Measurements from ENCODE around the gene PCTP.

The PCTP gene

DNA sequence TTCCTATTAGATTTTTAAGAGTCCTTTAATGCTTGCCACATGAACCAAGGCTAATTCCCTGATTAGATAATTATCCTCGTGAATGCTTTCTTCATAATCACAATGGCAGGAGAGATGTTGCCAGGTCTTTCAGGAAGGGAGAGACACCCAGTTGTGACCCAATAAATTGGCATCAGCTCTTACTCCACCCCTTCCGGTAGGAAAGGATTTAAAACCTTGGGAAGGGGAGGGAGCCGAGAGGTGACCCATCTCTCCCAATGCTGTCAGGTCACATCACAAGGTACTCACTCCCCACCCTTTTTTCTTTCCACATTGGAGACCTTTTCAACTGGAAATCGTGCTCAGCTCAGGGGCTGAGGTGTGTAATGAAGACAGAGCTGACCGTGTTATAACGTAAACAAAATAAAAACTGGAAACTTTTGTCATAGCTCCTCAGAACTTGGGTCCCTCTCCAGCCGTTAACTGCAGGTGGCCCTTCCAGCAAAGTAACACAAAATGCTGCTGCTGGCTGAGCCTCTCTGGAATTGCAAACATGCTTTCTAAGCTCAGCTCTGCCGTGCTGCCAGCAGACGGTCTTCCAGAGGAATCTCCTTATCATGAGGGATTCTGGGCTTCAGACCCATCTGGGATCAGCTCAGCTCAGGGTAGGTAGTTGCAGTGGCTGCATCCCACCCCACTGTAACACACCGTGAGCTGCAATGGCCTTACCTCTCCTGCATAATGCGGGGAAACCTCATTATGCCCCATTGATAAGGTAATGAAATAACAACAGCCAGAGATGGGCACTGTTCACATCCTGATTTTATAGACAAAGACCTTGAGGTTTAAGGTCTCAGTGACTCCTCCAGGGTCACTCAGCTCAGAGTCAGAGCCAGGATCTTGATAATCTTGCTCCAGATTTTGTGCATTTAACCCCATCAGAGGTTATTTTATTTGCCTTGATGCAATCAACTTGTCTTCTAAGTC, 43.8 kb upstream of the PCTP start:
- H3K4me3 ChIP-seq (ENCODE audit: low read depth, low read length), result no peak overlapping the region
- WGBS (ENCODE audit: extremely low coverage, insufficient coverage, insufficient read length), result no CpG with 5 or more reads among the region's 11 CpGs

DNA sequence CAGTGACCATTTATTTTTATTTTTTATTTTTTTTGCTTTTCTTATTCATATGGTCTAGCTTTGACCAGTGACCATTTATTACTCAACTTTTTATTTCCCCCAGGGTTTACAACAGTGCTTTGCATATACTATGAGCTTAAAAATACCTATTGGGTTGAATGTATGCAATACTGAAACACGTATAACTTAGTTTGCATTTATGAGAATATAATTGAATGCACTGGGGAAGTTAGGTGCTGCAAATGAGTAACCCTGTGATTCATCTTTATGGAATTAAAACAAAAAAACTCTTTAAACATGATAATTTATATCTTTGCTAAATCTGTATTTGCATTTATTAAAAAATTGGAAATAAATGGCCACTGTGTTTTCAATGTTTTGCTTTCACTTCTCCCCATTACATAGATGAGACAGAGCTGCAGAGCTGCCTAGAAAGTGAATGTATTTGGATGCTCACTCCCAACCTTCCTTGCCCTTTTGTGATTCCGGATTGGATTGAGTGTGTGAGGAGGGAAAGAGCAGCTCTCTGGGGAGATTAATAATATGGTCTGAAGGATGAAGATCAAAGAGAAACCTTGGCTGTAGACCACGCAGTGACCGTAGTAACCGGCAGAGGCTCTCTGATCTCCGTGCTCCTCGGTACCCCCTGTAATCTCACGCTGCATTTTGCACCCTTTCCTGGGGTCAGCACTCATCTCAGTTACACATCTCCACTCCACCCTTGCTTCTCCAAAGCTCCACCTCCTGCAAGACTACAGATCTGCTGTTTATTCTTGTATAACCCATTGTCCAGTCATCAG, 42.5 kb upstream of the PCTP start:
- Histone ChIP-seq H3K9me3 (ENCODE audit: insufficient read depth, low read depth, low read length) (no peaks in the 10 kb centered on the region), H2BK5ac (ENCODE audit: low read depth, low read length, poor library complexity) (no peak overlapping the region), H3K27ac (ENCODE audit: low read depth, low read length) (no peak overlapping the region), H3K4me2 (ENCODE audit: low read length) (no peak overlapping the region), H3K14ac (ENCODE audit: low read length) (no peak overlapping the region), H3K4ac (ENCODE audit: low read depth, low read length) (no peak overlapping the region), H3K9ac (ENCODE audit: low read length) (no peak overlapping the region), H2AK5ac (ENCODE audit: low read length) (no peak overlapping the region), H2BK120ac (ENCODE audit: insufficient read depth, low read length, poor library complexity) (no peak overlapping the region), H4K12ac (ENCODE audit: low read depth, low read length) (no peak overlapping the region), H3K27me3 (ENCODE audit: insufficient read depth, low read length) (no peaks in the 10 kb centered on the region), H3K4me1 (ENCODE audit: control insufficient read depth in 1 of 2, insufficient read depth in 2 of 2, low read length in 2 of 2) (peaks cover 3 to 5% of the 10 kb centered on the region in 2 experiments), H3K36me3 (ENCODE audit: control insufficient read depth in 1 of 2, insufficient read depth in 2 of 2, low read length in 2 of 2) (no peaks in the 10 kb centered on the region), H3K79me2 (ENCODE audit: control insufficient read depth, insufficient read depth, low read length, poor library complexity) (no peaks in the 10 kb centered on the region), H3K23ac (ENCODE audit: low read length) (no peak overlapping the region), H3K4me3 (ENCODE audit: low read depth, low read length) (no peak overlapping the region), H4K8ac (ENCODE audit: low read depth, low read length) (no peak overlapping the region), H3K18ac (ENCODE audit: low read length) (no peak overlapping the region), H3K79me1 (ENCODE audit: low read length) (no peaks in the 10 kb centered on the region), H2AFZ (ENCODE audit: insufficient read depth, low read length, poor library complexity) (no peak overlapping the region), H2BK12ac (ENCODE audit: low read length) (no peak overlapping the region), H4K91ac (ENCODE audit: low read depth, low read length) (no peak overlapping the region)
- DNase-seq, result no peak
- no CpG with 5 or more reads among the region's 8 CpGs for WGBS (ENCODE audit: extremely low coverage, insufficient coverage, insufficient read length)

More for the DNA sequence above, 43.8 kb upstream of the PCTP start:
- Histone ChIP-seq H4K8ac (ENCODE audit: low read depth, low read length) (no peak overlapping the region), H3K4me2 (ENCODE audit: low read length) (no peak overlapping the region), H3K14ac (ENCODE audit: low read length) (no peak overlapping the region), H2BK120ac (ENCODE audit: insufficient read depth, low read length, poor library complexity) (no peak overlapping the region), H3K27ac (ENCODE audit: low read depth, low read length) (no peak overlapping the region), H2AFZ (ENCODE audit: insufficient read depth, low read length, poor library complexity) (no peak overlapping the region), H3K36me3 (ENCODE audit: control insufficient read depth in 1 of 2, insufficient read depth in 2 of 2, low read length in 2 of 2) (no peaks in the 10 kb centered on the region), H3K79me1 (ENCODE audit: low read length) (no peaks in the 10 kb centered on the region), H3K9me3 (ENCODE audit: insufficient read depth, low read depth, low read length) (no peaks in the 10 kb centered on the region), H3K9ac (ENCODE audit: low read length) (no peak overlapping the region), H3K4ac (ENCODE audit: low read depth, low read length) (no peak overlapping the region), H2BK5ac (ENCODE audit: low read depth, low read length, poor library complexity) (no peak overlapping the region), H3K27me3 (ENCODE audit: insufficient read depth, low read length) (no peaks in the 10 kb centered on the region), H3K18ac (ENCODE audit: low read length) (no peak overlapping the region), H3K23ac (ENCODE audit: low read length) (no peak overlapping the region), H4K12ac (ENCODE audit: low read depth, low read length) (no peak overlapping the region), H2AK5ac (ENCODE audit: low read length) (no peak overlapping the region), H3K4me1 (ENCODE audit: control insufficient read depth in 1 of 2, insufficient read depth in 2 of 2, low read length in 2 of 2) (peaks cover 3 to 5% of the 10 kb centered on the region in 2 experiments), H2BK12ac (ENCODE audit: low read length) (no peak overlapping the region), H3K79me2 (ENCODE audit: control insufficient read depth, insufficient read depth, low read length, poor library complexity) (no peaks in the 10 kb centered on the region), H4K91ac (ENCODE audit: low read depth, low read length) (no peak overlapping the region)
- DNase-seq, result peak; percentile 35 to 64

DNA sequence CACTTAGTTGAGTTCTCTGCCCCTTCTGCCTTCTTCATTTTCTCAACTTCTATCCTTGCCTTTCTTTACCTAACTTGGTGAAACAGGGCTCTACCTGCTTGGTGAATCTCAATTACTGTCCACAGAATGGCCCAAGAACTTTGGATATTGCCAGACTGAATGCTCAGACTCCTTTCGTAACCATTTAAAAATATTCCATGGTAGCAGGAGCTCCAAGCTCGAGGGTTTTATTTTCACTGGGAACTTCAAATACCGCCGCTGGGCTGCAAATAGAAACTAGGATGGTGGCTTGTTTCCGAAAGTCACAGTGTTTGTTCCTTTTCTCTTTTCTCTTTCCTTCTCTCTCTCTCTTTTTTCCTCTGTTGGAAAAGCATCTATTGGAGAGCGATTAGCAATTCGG, 41.4 kb upstream of the PCTP start:
- Histone ChIP-seq H3K79me1 (ENCODE audit: low read length) (no peaks in the 10 kb centered on the region), H3K4me3 (ENCODE audit: low read depth, low read length) (no peak overlapping the region), H3K23ac (ENCODE audit: low read length) (no peak overlapping the region), H3K9me3 (ENCODE audit: insufficient read depth, low read depth, low read length) (no peaks in the 10 kb centered on the region), H2BK5ac (ENCODE audit: low read depth, low read length, poor library complexity) (no peak overlapping the region), H3K27ac (ENCODE audit: low read depth, low read length) (no peak overlapping the region), H3K27me3 (ENCODE audit: insufficient read depth, low read length) (no peaks in the 10 kb centered on the region), H4K91ac (ENCODE audit: low read depth, low read length) (no peak overlapping the region), H3K9ac (ENCODE audit: low read length) (no peak overlapping the region), H2AFZ (ENCODE audit: insufficient read depth, low read length, poor library complexity) (no peak overlapping the region), H3K36me3 (ENCODE audit: control insufficient read depth in 1 of 2, insufficient read depth in 2 of 2, low read length in 2 of 2) (no peaks in the 10 kb centered on the region), H2AK5ac (ENCODE audit: low read length) (no peak overlapping the region), H2BK120ac (ENCODE audit: insufficient read depth, low read length, poor library complexity) (no peak overlapping the region), H4K12ac (ENCODE audit: low read depth, low read length) (no peak overlapping the region), H3K18ac (ENCODE audit: low read length) (no peak overlapping the region), H3K4me1 (ENCODE audit: control insufficient read depth in 1 of 2, insufficient read depth in 2 of 2, low read length in 2 of 2) (peaks cover 3 to 5% of the 10 kb centered on the region in 2 experiments), H4K8ac (ENCODE audit: low read depth, low read length) (no peak overlapping the region), H3K4ac (ENCODE audit: low read depth, low read length) (no peak overlapping the region), H3K79me2 (ENCODE audit: control insufficient read depth, insufficient read depth, low read length, poor library complexity) (no peaks in the 10 kb centered on the region), H3K14ac (ENCODE audit: low read length) (no peak overlapping the region), H3K4me2 (ENCODE audit: low read length) (no peak overlapping the region), H2BK12ac (ENCODE audit: low read length) (no peak overlapping the region)
- no CpG with 5 or more reads among the region's 7 CpGs for WGBS (ENCODE audit: extremely low coverage, insufficient coverage, insufficient read length)
- no peak for DNase-seq

DNA sequence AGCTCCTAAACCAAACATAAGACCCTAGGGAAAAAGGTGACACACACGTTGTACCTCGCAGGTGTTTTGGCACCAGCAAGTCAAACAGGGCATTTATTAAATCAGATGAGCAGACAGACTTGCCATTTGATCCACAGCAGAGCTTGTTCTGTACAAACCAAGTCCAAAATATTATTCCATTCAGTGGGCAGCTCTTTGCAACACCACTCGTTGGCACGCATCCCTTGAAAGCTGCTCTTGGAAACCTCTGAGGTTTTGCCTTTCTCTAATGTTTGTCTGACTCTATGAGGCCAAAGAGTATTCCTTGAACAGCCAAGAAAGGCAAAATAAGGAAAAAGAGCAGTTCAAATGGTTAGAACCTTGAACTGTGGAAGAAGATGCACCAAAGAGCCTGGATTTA, 40.9 kb upstream of the PCTP start:
- H3K4me2 ChIP-seq (ENCODE audit: low read length), result no peak overlapping the region
- no peak overlapping the region for H2BK5ac ChIP-seq (ENCODE audit: low read depth, low read length, poor library complexity)
- H2AK5ac ChIP-seq (ENCODE audit: low read length), result no peak overlapping the region
- no peak overlapping the region for H3K4me3 ChIP-seq (ENCODE audit: low read depth, low read length)
- no peak overlapping the region for H2AFZ ChIP-seq (ENCODE audit: insufficient read depth, low read length, poor library complexity)
- H2BK12ac ChIP-seq (ENCODE audit: low read length), result no peak overlapping the region
- no peaks in the 10 kb centered on the region for H3K79me1 ChIP-seq (ENCODE audit: low read length)
- H3K4ac ChIP-seq (ENCODE audit: low read depth, low read length), result no peak overlapping the region
- no peak overlapping the region for H3K27ac ChIP-seq (ENCODE audit: low read depth, low read length)
- H3K18ac ChIP-seq (ENCODE audit: low read length), result no peak overlapping the region
- WGBS (ENCODE audit: extremely low coverage, insufficient coverage, insufficient read length), result no CpG with 5 or more reads among the region's 4 CpGs
- no peak overlapping the region for H4K12ac ChIP-seq (ENCODE audit: low read depth, low read length)
- H3K9ac ChIP-seq (ENCODE audit: low read length), result no peak overlapping the region
- H3K4me1 ChIP-seq (ENCODE audit: control insufficient read depth in 1 of 2, insufficient read depth in 2 of 2, low read length in 2 of 2), result peaks cover 3 to 5% of the 10 kb centered on the region in 2 experiments
- H2BK120ac ChIP-seq (ENCODE audit: insufficient read depth, low read length, poor library complexity), result no peak overlapping the region
- no peaks in the 10 kb centered on the region for H3K27me3 ChIP-seq (ENCODE audit: insufficient read depth, low read length)
- H4K8ac ChIP-seq (ENCODE audit: low read depth, low read length), result no peak overlapping the region
- no peak overlapping the region for H4K91ac ChIP-seq (ENCODE audit: low read depth, low read length)
- H3K9me3 ChIP-seq (ENCODE audit: insufficient read depth, low read depth, low read length), result no peaks in the 10 kb centered on the region
- no peaks in the 10 kb centered on the region for H3K79me2 ChIP-seq (ENCODE audit: control insufficient read depth, insufficient read depth, low read length, poor library complexity)
- H3K14ac ChIP-seq (ENCODE audit: low read length), result no peak overlapping the region
- DNase-seq, result no peak
- H3K23ac ChIP-seq (ENCODE audit: low read length), result no peak overlapping the region
- H3K36me3 ChIP-seq (ENCODE audit: control insufficient read depth in 1 of 2, insufficient read depth in 2 of 2, low read length in 2 of 2), result no peaks in the 10 kb centered on the region
